ENCODE measurements around the gene CDC25B. TPM values are rescaled to one million over a fixed set of nuclear protein-coding genes. Genes with fewer than 3 reads are reported as not detected.

The CDC25B gene
- total and polyA plus RNA-seq, 2 experiments from 2014 or later, result 9.7 to 59.9 TPM

DNA sequence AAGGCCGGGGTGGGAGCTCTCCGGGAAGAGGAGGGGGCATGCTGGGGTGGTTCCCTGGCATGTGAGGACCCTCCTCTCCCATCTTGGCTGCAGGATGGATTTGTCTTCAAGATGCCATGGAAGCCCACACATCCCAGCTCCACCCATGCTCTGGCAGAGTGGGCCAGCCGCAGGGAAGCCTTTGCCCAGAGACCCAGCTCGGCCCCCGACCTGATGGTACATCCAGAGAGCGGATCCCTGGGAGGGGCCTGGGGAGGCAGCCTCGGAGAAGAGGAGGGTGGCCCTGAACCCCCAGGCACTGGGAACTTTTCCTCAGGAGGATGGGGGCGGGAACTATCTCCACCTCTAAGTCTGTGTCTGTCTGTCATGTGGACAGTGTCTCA is 4.8 kb downstream of the CDC25B start:
- Histone ChIP-seq H3K4me3 (no peak overlapping the region), H3K27ac (no peak overlapping the region), H3K4me1 (ENCODE audit: low read depth) (peaks cover 10% of the 10 kb centered on the region), H3K9me3 (ENCODE audit: low read depth) (no peaks in the 10 kb centered on the region), H3K36me3 (no peaks in the 10 kb centered on the region), H3K27me3 (no peaks in the 10 kb centered on the region)
- no peak for DNase-seq (ENCODE audit: low read depth in 1 of 2, low spot score in 1 of 2)
- TF ChIP-seq, protein P1, sequence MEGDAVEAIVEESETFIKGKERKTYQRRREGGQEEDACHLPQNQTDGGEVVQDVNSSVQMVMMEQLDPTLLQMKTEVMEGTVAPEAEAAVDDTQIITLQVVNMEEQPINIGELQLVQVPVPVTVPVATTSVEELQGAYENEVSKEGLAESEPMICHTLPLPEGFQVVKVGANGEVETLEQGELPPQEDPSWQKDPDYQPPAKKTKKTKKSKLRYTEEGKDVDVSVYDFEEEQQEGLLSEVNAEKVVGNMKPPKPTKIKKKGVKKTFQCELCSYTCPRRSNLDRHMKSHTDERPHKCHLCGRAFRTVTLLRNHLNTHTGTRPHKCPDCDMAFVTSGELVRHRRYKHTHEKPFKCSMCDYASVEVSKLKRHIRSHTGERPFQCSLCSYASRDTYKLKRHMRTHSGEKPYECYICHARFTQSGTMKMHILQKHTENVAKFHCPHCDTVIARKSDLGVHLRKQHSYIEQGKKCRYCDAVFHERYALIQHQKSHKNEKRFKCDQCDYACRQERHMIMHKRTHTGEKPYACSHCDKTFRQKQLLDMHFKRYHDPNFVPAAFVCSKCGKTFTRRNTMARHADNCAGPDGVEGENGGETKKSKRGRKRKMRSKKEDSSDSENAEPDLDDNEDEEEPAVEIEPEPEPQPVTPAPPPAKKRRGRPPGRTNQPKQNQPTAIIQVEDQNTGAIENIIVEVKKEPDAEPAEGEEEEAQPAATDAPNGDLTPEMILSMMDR (IDR thresholded peaks at IDR 0.05; ENCODE audit: low read depth, low read length), result no peak

DNA sequence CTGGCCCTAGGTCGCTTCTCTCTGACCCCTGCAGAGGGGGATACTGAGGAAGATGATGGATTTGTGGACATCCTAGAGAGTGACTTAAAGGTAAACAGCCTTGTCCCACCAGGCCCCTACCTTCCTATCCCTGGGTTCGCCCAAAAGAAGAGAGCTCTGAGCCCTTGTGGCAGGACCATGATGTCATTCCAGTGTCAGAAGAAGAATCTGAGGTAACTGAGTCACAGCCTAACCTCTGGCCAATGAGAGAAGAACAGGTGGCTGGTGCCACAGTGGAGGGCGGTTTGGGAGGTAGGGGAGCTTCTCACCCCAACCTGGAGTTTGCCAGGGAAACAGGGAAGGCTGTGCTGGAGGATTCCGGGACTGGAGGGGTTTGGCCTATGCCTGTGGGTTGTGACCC is 5.2 kb downstream of the CDC25B start:
- TF ChIP-seq, protein P1 (IDR thresholded peaks at IDR 0.05; ENCODE audit: low read depth, low read length), result no peak
- no peak for DNase-seq (ENCODE audit: low read depth in 1 of 2, low spot score in 1 of 2)
- no peaks in the 10 kb centered on the region for H3K36me3 ChIP-seq
- H3K4me3 ChIP-seq, result no peak overlapping the region
- peaks cover 10% of the 10 kb centered on the region for H3K4me1 ChIP-seq (ENCODE audit: low read depth)
- H3K27me3 ChIP-seq, result no peaks in the 10 kb centered on the region
- H3K27ac ChIP-seq, result no peak overlapping the region
- no peaks in the 10 kb centered on the region for H3K9me3 ChIP-seq (ENCODE audit: low read depth)

DNA sequence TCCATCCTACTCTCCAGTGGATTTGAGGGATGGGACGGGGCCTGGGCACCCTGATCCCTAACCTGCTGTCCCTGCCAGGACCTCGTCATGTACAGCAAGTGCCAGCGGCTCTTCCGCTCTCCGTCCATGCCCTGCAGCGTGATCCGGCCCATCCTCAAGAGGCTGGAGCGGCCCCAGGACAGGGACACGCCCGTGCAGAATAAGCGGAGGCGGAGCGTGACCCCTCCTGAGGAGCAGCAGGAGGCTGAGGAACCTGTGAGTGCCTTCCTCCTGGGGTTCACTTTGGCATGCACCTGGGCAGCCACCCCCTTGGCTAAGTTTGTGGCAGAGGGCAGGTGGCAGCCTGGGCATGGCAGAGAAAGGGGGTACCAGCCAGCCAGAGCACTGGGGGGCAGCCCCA is 5.7 kb downstream of the CDC25B start:
- H3K27ac ChIP-seq, result no peak overlapping the region
- H3K4me1 ChIP-seq (ENCODE audit: low read depth), result peaks cover 7% of the 10 kb centered on the region
- no peaks in the 10 kb centered on the region for H3K36me3 ChIP-seq
- H3K9me3 ChIP-seq (ENCODE audit: low read depth), result no peaks in the 10 kb centered on the region
- TF ChIP-seq, protein P1 (IDR thresholded peaks at IDR 0.05; ENCODE audit: low read depth, low read length), result no peak
- no peak for DNase-seq (ENCODE audit: low read depth in 1 of 2, low spot score in 1 of 2)
- no peaks in the 10 kb centered on the region for H3K27me3 ChIP-seq
- no peak overlapping the region for H3K4me3 ChIP-seq

DNA sequence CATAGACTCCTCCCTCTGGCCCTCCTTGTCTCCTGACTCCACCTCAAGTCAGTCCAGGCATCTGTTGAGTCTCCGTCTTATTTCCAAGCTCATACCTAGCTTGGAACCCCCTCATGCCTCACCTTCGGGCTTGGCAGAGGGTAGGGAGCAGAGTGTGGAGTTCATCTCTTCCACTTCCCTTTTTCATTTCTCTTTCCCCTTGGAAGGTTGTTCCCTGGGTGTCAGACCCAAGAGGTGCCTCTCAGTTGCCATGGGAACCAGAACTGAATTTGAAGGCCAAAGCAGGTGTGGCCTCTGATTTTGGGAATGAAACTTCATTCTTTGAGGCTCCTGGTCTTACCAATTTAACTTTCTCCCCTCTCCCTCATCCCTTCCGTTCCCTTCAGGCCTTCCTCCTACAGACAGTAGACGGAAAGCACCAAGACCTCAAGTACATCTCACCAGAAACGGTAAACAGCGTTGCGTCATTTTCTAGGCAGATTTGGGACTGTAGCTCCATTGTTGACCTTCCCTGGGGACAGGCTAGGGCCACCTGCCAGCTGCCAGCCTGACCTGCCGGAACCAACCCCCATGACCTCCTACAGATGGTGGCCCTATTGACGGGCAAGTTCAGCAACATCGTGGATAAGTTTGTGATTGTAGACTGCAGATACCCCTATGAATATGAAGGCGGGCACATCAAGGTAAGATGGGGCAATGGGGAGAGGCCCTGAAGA is 6.6 kb downstream of the CDC25B start:
- DNase-seq (ENCODE audit: low read depth in 1 of 2, low spot score in 1 of 2), result no peak
- Histone ChIP-seq H3K4me3 (no peak overlapping the region), H3K36me3 (no peaks in the 10 kb centered on the region), H3K9me3 (ENCODE audit: low read depth) (no peaks in the 10 kb centered on the region), H3K27me3 (no peaks in the 10 kb centered on the region), H3K27ac (no peak overlapping the region), H3K4me1 (ENCODE audit: low read depth) (peaks cover 7% of the 10 kb centered on the region)
- TF ChIP-seq, protein P1 (IDR thresholded peaks at IDR 0.05; ENCODE audit: low read depth, low read length), result no peak

DNA sequence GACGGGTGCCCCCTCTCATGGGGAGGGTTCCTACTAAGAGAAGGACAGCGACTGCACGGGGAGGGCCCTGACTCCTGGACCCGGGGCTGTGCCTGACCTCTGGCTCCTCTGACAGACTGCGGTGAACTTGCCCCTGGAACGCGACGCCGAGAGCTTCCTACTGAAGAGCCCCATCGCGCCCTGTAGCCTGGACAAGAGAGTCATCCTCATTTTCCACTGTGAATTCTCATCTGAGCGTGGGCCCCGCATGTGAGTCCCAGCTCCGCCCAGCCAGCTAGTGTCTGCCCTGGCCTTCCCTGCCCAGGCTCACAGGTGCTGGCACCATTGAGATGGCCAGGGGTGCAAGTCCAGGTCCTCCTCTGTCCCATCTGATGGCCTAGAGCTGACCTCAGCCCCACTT is 7.2 kb downstream of the CDC25B start:
- H3K4me1 ChIP-seq (ENCODE audit: low read depth), result peaks cover 7% of the 10 kb centered on the region
- H3K36me3 ChIP-seq, result no peaks in the 10 kb centered on the region
- H3K27ac ChIP-seq, result no peak overlapping the region
- no peak overlapping the region for H3K4me3 ChIP-seq
- no peak for DNase-seq (ENCODE audit: low read depth in 1 of 2, low spot score in 1 of 2)
- H3K9me3 ChIP-seq (ENCODE audit: low read depth), result no peaks in the 10 kb centered on the region
- TF ChIP-seq, protein P1 (IDR thresholded peaks at IDR 0.05; ENCODE audit: low read depth, low read length), result no peak
- H3K27me3 ChIP-seq, result no peaks in the 10 kb centered on the region
